Right atrium auricular region (tissue), 2 donors: Measurements from ENCODE around the gene CCDC15. TPM values are rescaled to one million over a fixed set of nuclear protein-coding genes. Genes with fewer than 3 reads are reported as not detected.
"Not testable (repeated sequence)": the region's sequence is repeated elsewhere in the genome, so short reads cannot be mapped to it uniquely, and the experiment has no call there.

Source experiments
- DNase-seq: peaks from one replicate; pipeline ENCODE4 v3.0.0-alpha.2; 2019; ENCODE audit warnings: low spot score
- H3K27ac ChIP-seq, 2 donors: fragments of 200-600 bp; sonication (generic); 1 replicate in 1 of 2; 2 replicates in 1 of 2; pipeline ENCODE4 v1.5.1; 2016 to 2019
- H3K27me3 ChIP-seq, 2 donors: fragments of 200-600 bp; sonication (generic); one replicate each; pipeline versions ENCODE4 v1.5.1 to v1.6.0; 2017 to 2019
- H3K36me3 ChIP-seq: fragments of 200-600 bp; sonication (generic); one replicate; pipeline ENCODE4 v1.5.1; 2016
- H3K4me1 ChIP-seq, 2 donors: fragments of 200-600 bp; sonication (generic); one replicate each; pipeline versions ENCODE4 v1.5.1 to v1.6.0; 2017 to 2019
- H3K4me3 ChIP-seq, 2 donors: fragments of 200-600 bp; sonication (generic); 1 replicate in 1 of 2; 2 replicates in 1 of 2; pipeline ENCODE4 v1.5.1; 2017 to 2019; ENCODE audit warnings: mild to moderate bottlenecking in 1 of 2, moderate library complexity in 1 of 2
- H3K9me3 ChIP-seq, 2 donors: fragments of 200-600 bp; sonication (generic); one replicate each; pipeline ENCODE4 v1.5.1; 2019
- CTCF ChIP-seq, 2 donors: fragments of 200-600 bp; sonication (generic); IDR thresholded peaks; one replicate each; pipeline ENCODE4 v1.5.1; 2019; ENCODE audit warnings: antibody characterized with exemption in 2 of 2
- total RNA-seq, 2 donors: library from RNA; depleted of rRNA; stranded (reverse); fragments of >200 nt; gene quantifications; one replicate each; pipeline ENCODE4 v1.1.0, GENCODE V29; 2016

Gene CCDC15
- total RNA-seq, 2 donors from 2014 or later, result 0.24 TPM; not detected in 1

- Histone ChIP-seq H3K9me3 (peaks cover 0 to 13% of the 10 kb centered on the region in 2 donors), H3K27me3 (no peaks in the 10 kb centered on the region), H3K27ac (no peak overlapping the region), H3K4me3 (no peak overlapping the region), H3K36me3 (no peaks in the 10 kb centered on the region), H3K4me1 (no peaks in the 10 kb centered on the region)
- no peak for TF ChIP-seq CTCF (IDR thresholded peaks at IDR 0.05)
- DNase-seq, result no peak
Measured at GRCh38 chr11:125036933-125037332, 82.9 kb downstream of the CCDC15 start.

- Histone ChIP-seq H3K27me3 (no peaks in the 10 kb centered on the region), H3K9me3 (no peaks in the 10 kb centered on the region), H3K4me1 (no peaks in the 10 kb centered on the region), H3K36me3 (no peaks in the 10 kb centered on the region), H3K4me3 (no peak overlapping the region), H3K27ac (no peak overlapping the region)
- no peak for DNase-seq
- no peak for TF ChIP-seq CTCF (IDR thresholded peaks at IDR 0.05)
Measured at GRCh38 chr11:125049164-125049792, 95.3 kb downstream of the CCDC15 start.

GRCh38 chr11:125052047-125052446 lies 98.0 kb downstream of the CCDC15 start:
- no peak for DNase-seq
- Histone ChIP-seq H3K27me3 (no peaks in the 10 kb centered on the region), H3K4me1 (no peaks in the 10 kb centered on the region), H3K36me3 (no peaks in the 10 kb centered on the region), H3K4me3 (no peak overlapping the region), H3K27ac (no peak overlapping the region), H3K9me3 (no peaks in the 10 kb centered on the region)
- TF ChIP-seq CTCF (IDR thresholded peaks at IDR 0.05), result no peak

GRCh38 chr11:125053167-125053566 lies 99.2 kb downstream of the CCDC15 start:
- TF ChIP-seq CTCF (IDR thresholded peaks at IDR 0.05), result no peak
- Histone ChIP-seq H3K36me3 (no peaks in the 10 kb centered on the region), H3K27me3 (no peaks in the 10 kb centered on the region), H3K4me1 (no peaks in the 10 kb centered on the region), H3K27ac (no peak overlapping the region), H3K4me3 (no peak overlapping the region), H3K9me3 (no peaks in the 10 kb centered on the region)
- no peak for DNase-seq

- H3K36me3 ChIP-seq, result no peaks in the 10 kb centered on the region
- H3K4me1 ChIP-seq, result no peaks in the 10 kb centered on the region
- H3K27ac ChIP-seq, result no peak overlapping the region
- no peak overlapping the region for H3K4me3 ChIP-seq
- no peak for DNase-seq
- no peaks in the 10 kb centered on the region for H3K9me3 ChIP-seq
- TF ChIP-seq CTCF (IDR thresholded peaks at IDR 0.05), result no peak
- H3K27me3 ChIP-seq, result no peaks in the 10 kb centered on the region
Measured at GRCh38 chr11:125055107-125055715, 101.2 kb downstream of the CCDC15 start.

- DNase-seq, H3K4me1 ChIP-seq, H3K9me3 ChIP-seq: not testable (repeated sequence)
Measured at GRCh38 chr11:125056111-125056510, 102.1 kb downstream of the CCDC15 start.

More at GRCh38 chr11:125056111-125056510, 102.1 kb downstream of the CCDC15 start:
- H3K4me3 ChIP-seq, H3K36me3 ChIP-seq, H3K27me3 ChIP-seq, H3K27ac ChIP-seq: not testable (repeated sequence)
